ENCODE results near the gene CMTM6.
"Not testable (repeated sequence)": the region's sequence is repeated elsewhere in the genome, so short reads cannot be mapped to it uniquely, and the experiment has no call there.

CMTM6 gene

GRCh38 chr3:32464726-32465125 lies 37.9 kb downstream of the CMTM6 start:
- H3K27ac ChIP-seq (ENCODE audit: low read depth, low read length); H3K36me3 ChIP-seq (ENCODE audit: control insufficient read depth, insufficient read depth, low read length); H3K9me3 ChIP-seq (ENCODE audit: control insufficient read depth, insufficient read depth, low read length); H3K4me3 ChIP-seq (ENCODE audit: low read depth, low read length); H3K27me3 ChIP-seq (ENCODE audit: control insufficient read depth, insufficient read depth, low read length); H3K9ac ChIP-seq (ENCODE audit: low read depth, low read length): not testable (repeated sequence)
- H3K4me1 ChIP-seq (ENCODE audit: control insufficient read depth, insufficient read depth, low read length) = peaks cover 26% of the 10 kb centered on the region

GRCh38 chr3:32463415-32463814 lies 39.2 kb downstream of the CMTM6 start:
- not testable (repeated sequence) for H3K27me3 ChIP-seq (ENCODE audit: control insufficient read depth, insufficient read depth, low read length); H3K27ac ChIP-seq (ENCODE audit: low read depth, low read length); H3K36me3 ChIP-seq (ENCODE audit: control insufficient read depth, insufficient read depth, low read length); H3K9me3 ChIP-seq (ENCODE audit: control insufficient read depth, insufficient read depth, low read length); H3K4me3 ChIP-seq (ENCODE audit: low read depth, low read length); H3K9ac ChIP-seq (ENCODE audit: low read depth, low read length)
- H3K4me1 ChIP-seq (ENCODE audit: control insufficient read depth, insufficient read depth, low read length) = peaks cover 32% of the 10 kb centered on the region

- H3K27me3 ChIP-seq (ENCODE audit: control insufficient read depth, insufficient read depth, low read length); H3K4me3 ChIP-seq (ENCODE audit: low read depth, low read length); H3K9me3 ChIP-seq (ENCODE audit: control insufficient read depth, insufficient read depth, low read length); H3K27ac ChIP-seq (ENCODE audit: low read depth, low read length); H3K9ac ChIP-seq (ENCODE audit: low read depth, low read length); H3K36me3 ChIP-seq (ENCODE audit: control insufficient read depth, insufficient read depth, low read length): not testable (repeated sequence)
- H3K4me1 ChIP-seq (ENCODE audit: control insufficient read depth, insufficient read depth, low read length) = peaks cover 32% of the 10 kb centered on the region
Observed at GRCh38 chr3:32462191-32462986, 40.3 kb downstream of the CMTM6 start.

- Histone ChIP-seq H3K4me1 (ENCODE audit: control insufficient read depth, insufficient read depth, low read length) (peaks cover 32% of the 10 kb centered on the region), H3K4me3 (ENCODE audit: low read depth, low read length) (peak overlapping the region; percentile 14), H3K27ac (ENCODE audit: low read depth, low read length) (peak overlapping the region; percentile 90)
- H3K36me3 ChIP-seq (ENCODE audit: control insufficient read depth, insufficient read depth, low read length); H3K9me3 ChIP-seq (ENCODE audit: control insufficient read depth, insufficient read depth, low read length); H3K9ac ChIP-seq (ENCODE audit: low read depth, low read length); H3K27me3 ChIP-seq (ENCODE audit: control insufficient read depth, insufficient read depth, low read length): not testable (repeated sequence)
Observed at GRCh38 chr3:32460817-32461496, 41.7 kb downstream of the CMTM6 start.

GRCh38 chr3:32460031-32460749 lies 42.5 kb downstream of the CMTM6 start:
- no peaks in the 10 kb centered on the region for H3K27me3 ChIP-seq (ENCODE audit: control insufficient read depth, insufficient read depth, low read length)
- peak overlapping the region; percentile 14 for H3K4me3 ChIP-seq (ENCODE audit: low read depth, low read length)
- no peaks in the 10 kb centered on the region for H3K36me3 ChIP-seq (ENCODE audit: control insufficient read depth, insufficient read depth, low read length)
- peak overlapping the region; percentile 90 for H3K27ac ChIP-seq (ENCODE audit: low read depth, low read length)
- H3K4me1 ChIP-seq (ENCODE audit: control insufficient read depth, insufficient read depth, low read length) = peaks cover 37% of the 10 kb centered on the region
- H3K9me3 ChIP-seq (ENCODE audit: control insufficient read depth, insufficient read depth, low read length) = no peaks in the 10 kb centered on the region
- peak overlapping the region; percentile 1; the same call in 1 of the 2 replicates for H3K9ac ChIP-seq (ENCODE audit: low read depth, low read length)

- Histone ChIP-seq H3K9ac (ENCODE audit: low read depth, low read length) (no peak overlapping the region), H3K4me1 (ENCODE audit: control insufficient read depth, insufficient read depth, low read length) (peaks cover 40% of the 10 kb centered on the region)
Observed at GRCh38 chr3:32459450-32459849, 43.2 kb downstream of the CMTM6 start.

GRCh38 chr3:32457971-32458471 lies 44.6 kb downstream of the CMTM6 start:
- Histone ChIP-seq H3K9ac (ENCODE audit: low read depth, low read length) (no peak overlapping the region), H3K27ac (ENCODE audit: low read depth, low read length) (no peak overlapping the region), H3K4me3 (ENCODE audit: low read depth, low read length) (no peak overlapping the region), H3K9me3 (ENCODE audit: control insufficient read depth, insufficient read depth, low read length) (no peaks in the 10 kb centered on the region), H3K36me3 (ENCODE audit: control insufficient read depth, insufficient read depth, low read length) (no peaks in the 10 kb centered on the region), H3K4me1 (ENCODE audit: control insufficient read depth, insufficient read depth, low read length) (peaks cover 39% of the 10 kb centered on the region), H3K27me3 (ENCODE audit: control insufficient read depth, insufficient read depth, low read length) (no peaks in the 10 kb centered on the region)

More at GRCh38 chr3:32459450-32459849, 43.2 kb downstream of the CMTM6 start:
- Histone ChIP-seq H3K27me3 (ENCODE audit: control insufficient read depth, insufficient read depth, low read length) (no peaks in the 10 kb centered on the region), H3K4me3 (ENCODE audit: low read depth, low read length) (no peak overlapping the region), H3K9me3 (ENCODE audit: control insufficient read depth, insufficient read depth, low read length) (no peaks in the 10 kb centered on the region), H3K27ac (ENCODE audit: low read depth, low read length) (peak overlapping the region; percentile 90), H3K36me3 (ENCODE audit: control insufficient read depth, insufficient read depth, low read length) (no peaks in the 10 kb centered on the region)

GRCh38 chr3:32456429-32457130 lies 46.1 kb downstream of the CMTM6 start:
- peaks cover 5% of the 10 kb centered on the region for H3K36me3 ChIP-seq (ENCODE audit: control insufficient read depth, insufficient read depth, low read length)
- no peak overlapping the region for H3K4me3 ChIP-seq (ENCODE audit: low read depth, low read length)
- H3K4me1 ChIP-seq (ENCODE audit: control insufficient read depth, insufficient read depth, low read length) = peaks cover 29% of the 10 kb centered on the region
- no peak overlapping the region for H3K9ac ChIP-seq (ENCODE audit: low read depth, low read length)
- H3K27me3 ChIP-seq (ENCODE audit: control insufficient read depth, insufficient read depth, low read length) = no peaks in the 10 kb centered on the region
- H3K27ac ChIP-seq (ENCODE audit: low read depth, low read length) = no peak overlapping the region
- H3K9me3 ChIP-seq (ENCODE audit: control insufficient read depth, insufficient read depth, low read length) = no peaks in the 10 kb centered on the region

- no peak overlapping the region for H3K27ac ChIP-seq (ENCODE audit: low read depth, low read length)
- H3K4me3 ChIP-seq (ENCODE audit: low read depth, low read length) = no peak overlapping the region
- H3K27me3 ChIP-seq (ENCODE audit: control insufficient read depth, insufficient read depth, low read length) = no peaks in the 10 kb centered on the region
- no peaks in the 10 kb centered on the region for H3K9me3 ChIP-seq (ENCODE audit: control insufficient read depth, insufficient read depth, low read length)
- H3K4me1 ChIP-seq (ENCODE audit: control insufficient read depth, insufficient read depth, low read length) = peaks cover 22% of the 10 kb centered on the region
- H3K9ac ChIP-seq (ENCODE audit: low read depth, low read length) = no peak overlapping the region
- H3K36me3 ChIP-seq (ENCODE audit: control insufficient read depth, insufficient read depth, low read length) = peaks cover 5% of the 10 kb centered on the region
Observed at GRCh38 chr3:32455609-32456428, 46.8 kb downstream of the CMTM6 start.

Measured in HUES48 (cell line).